Coronary artery (tissue), 2 donors: Measurements from ENCODE around the gene TTC21A.
A peak's percentile ranks its signal among the peaks of the same experiment; 100 is the strongest.
"Not testable (repeated sequence)": the region's sequence is repeated elsewhere in the genome, so short reads cannot be mapped to it uniquely, and the experiment has no call there.

Experiments
- DNase-seq: peaks from one replicate; pipeline ENCODE4 v3.0.0-alpha.2; 2017; ENCODE audit warnings: low spot score
- H3K27ac ChIP-seq, 2 donors: fragments of 200-600 bp; sonication (generic); one replicate each; pipeline ENCODE4 v1.5.1; 2016 to 2019
- H3K4me3 ChIP-seq: fragments of 200-600 bp; sonication (generic); 2 replicates; pipeline ENCODE4 v1.5.1; 2016; ENCODE audit warnings: mild to moderate bottlenecking, moderate library complexity
- CTCF ChIP-seq: fragments of 200-600 bp; sonication (generic); IDR thresholded peaks from one replicate; pipeline ENCODE4 v1.5.1; 2019; ENCODE audit warnings: antibody characterized with exemption

The TTC21A gene

GRCh38 chr3:39164414-39164813 lies 56.9 kb downstream of the TTC21A start:
- TF ChIP-seq CTCF: no peak
- DNase-seq: no peak
- H3K27ac ChIP-seq: no peak overlapping the region
- H3K4me3 ChIP-seq: no peak overlapping the region

- no peak for DNase-seq
- no peak for TF ChIP-seq CTCF
- H3K27ac ChIP-seq: no peak overlapping the region
- H3K4me3 ChIP-seq: no peak overlapping the region
Measured at GRCh38 chr3:39165518-39165917, 58.0 kb downstream of the TTC21A start.

- Histone ChIP-seq H3K27ac (peak overlapping the region in 1 of 2 donors; percentile 73), H3K4me3 (no peak overlapping the region)
- no peak for TF ChIP-seq CTCF
- no peak for DNase-seq
Measured at GRCh38 chr3:39166134-39166710, 58.7 kb downstream of the TTC21A start.

- no peak overlapping the region for H3K4me3 ChIP-seq
- TF ChIP-seq CTCF: no peak
- H3K27ac ChIP-seq: peak overlapping the region in 1 of 2 donors; percentile 73
- DNase-seq: no peak
Measured at GRCh38 chr3:39166932-39167532, 59.6 kb downstream of the TTC21A start.

GRCh38 chr3:39168156-39168780 lies 60.8 kb downstream of the TTC21A start:
- no peak overlapping the region for H3K4me3 ChIP-seq
- no peak for TF ChIP-seq CTCF
- no peak overlapping the region for H3K27ac ChIP-seq
- no peak for DNase-seq

GRCh38 chr3:39169712-39170111 lies 62.2 kb downstream of the TTC21A start:
- DNase-seq: no peak
- H3K27ac ChIP-seq: no peak overlapping the region
- H3K4me3 ChIP-seq: no peak overlapping the region
- no peak for TF ChIP-seq CTCF

GRCh38 chr3:39170461-39170860 lies 63.0 kb downstream of the TTC21A start:
- H3K27ac ChIP-seq: no peak overlapping the region
- no peak for TF ChIP-seq CTCF
- H3K4me3 ChIP-seq: no peak overlapping the region
- no peak for DNase-seq

GRCh38 chr3:39170877-39171276 lies 63.4 kb downstream of the TTC21A start:
- DNase-seq, H3K4me3 ChIP-seq, H3K27ac ChIP-seq: not testable (repeated sequence)
